ENCODE results near the gene SYT6.

GRCh38 chr1:114080511-114081436 lies 72.9 kb downstream of the SYT6 start:
- no peak for TF ChIP-seq CTCF (IDR thresholded peaks at IDR 0.05)
- no peak for TF ChIP-seq POLR2A (IDR thresholded peaks at IDR 0.05)

All from testis (tissue), 2 donors.